Hematopoietic multipotent progenitor cell treated with erythropoietin and hydrocortisone succinate and interleukin-3 and kit ligand, for 17 days (in vitro differentiated cells): ENCODE measurements around the gene POU2AF3.

Experiments used
- DNase-seq: peaks from one replicate; pipeline ENCODE4 v3.0.0-alpha.2; 2015; ENCODE audit warnings: low spot score

Gene POU2AF3

DNA sequence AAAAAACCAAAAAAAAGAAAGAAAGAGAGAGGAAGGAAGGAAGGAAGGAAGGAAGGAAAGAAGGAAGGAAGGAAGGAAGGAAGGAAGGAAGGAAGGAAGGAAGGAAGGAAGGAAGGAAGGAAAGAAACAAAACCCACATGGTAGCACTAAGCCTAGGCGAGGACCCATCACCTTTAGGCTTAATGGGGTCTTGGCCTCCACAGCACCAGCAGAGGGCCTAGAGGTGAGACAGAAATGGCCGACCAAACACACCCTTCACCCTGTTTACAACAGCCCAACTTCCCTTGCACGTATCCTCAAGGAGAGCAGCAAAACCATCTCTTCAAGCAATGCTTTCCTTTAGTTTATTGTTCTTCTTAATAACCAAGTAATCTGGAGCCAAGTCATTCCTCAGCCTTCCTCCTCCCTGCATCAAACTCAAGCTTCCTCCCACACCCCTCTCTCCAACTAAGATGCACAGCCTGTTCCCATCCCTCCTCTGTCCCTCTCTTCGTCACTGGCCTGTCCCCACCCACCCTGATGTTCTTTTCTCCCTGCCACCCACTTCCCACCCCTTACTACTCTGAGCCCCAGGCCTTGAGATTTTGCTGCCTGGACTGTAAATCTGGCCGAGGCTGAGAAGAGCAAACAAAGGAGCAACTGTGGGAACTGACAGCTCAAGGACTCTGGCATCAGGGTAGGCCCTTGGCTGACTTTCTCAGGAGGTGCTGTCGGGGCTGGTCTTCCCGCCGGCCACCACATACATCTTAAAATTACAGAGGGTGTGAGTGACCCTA, 54.8 kb downstream of the POU2AF3 start:
- no peak for DNase-seq

DNA sequence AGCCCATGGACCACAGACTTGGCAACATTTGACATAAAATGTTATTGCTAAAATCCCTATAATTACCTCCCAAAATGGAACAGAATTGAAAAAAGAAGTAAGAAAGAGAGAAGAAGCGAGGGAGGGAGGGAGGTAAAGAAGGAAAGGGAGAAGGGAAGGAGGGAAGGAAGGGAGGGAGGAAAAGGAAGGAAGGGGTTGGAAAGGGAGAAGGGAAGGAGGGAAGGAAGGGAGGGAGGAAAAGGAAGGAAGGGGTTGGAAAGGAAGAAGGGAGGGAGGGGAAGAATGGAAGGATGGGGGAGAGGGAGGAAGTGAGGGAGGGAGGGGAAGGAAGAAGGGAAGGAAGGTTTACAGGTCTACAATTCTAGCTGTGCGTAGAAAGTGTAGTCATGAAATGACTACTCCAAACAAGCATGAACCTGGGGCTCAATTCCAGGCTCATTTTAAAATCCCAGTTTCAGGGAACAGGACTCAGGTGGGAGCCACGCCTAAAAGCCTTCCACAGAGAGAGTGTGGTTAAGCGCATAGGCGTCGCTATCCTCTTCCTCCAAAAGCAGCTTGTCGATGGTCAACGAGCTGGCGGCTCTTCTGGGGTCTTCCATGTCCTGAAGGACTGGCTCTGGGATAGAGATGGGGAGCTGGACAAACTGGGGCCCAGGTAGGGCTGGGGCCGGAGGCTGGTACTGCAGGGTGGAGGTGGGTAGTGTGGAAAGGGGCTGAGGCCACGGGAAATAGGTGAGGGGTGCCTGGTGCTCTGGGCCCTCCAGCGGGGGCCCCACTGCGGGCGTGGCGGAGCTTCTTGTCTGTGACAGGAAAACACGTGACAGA, 55.6 kb downstream of the POU2AF3 start:
- DNase-seq, result no peak

DNA sequence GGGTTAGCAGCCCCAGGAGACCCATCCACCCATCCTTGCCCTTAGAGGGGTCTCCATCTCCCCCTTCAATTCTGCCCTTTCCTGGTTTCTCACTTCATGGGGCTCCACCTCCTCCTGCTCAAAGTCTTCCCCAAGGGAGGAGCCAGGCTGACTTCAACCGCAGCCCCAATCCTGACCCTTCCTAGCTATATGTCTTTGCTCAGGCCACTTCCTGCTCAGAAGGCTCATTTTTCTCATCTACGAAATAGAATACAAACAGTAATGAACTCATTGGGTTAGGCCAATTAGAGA, 56.2 kb downstream of the POU2AF3 start:
- DNase-seq, result no peak

DNA sequence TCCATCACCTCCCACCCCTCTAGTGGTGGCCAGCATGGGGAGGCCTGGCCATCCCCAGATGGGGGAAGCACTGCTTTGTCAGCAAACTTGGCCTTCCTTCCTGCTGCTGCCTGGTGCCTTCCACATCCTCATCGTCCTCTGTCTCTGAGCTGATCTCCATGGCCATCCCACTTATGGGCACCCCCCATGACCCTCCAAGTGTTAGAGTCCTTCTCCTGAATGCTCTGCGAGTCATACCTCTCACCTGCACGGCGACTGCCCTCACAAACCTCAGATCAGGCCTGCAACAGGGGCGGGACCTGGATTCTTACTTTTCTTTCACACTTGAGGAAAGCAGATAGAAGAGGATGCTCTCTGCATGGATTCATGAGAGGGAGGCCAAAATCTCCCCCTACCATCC, 56.8 kb downstream of the POU2AF3 start:
- no peak for DNase-seq

DNA sequence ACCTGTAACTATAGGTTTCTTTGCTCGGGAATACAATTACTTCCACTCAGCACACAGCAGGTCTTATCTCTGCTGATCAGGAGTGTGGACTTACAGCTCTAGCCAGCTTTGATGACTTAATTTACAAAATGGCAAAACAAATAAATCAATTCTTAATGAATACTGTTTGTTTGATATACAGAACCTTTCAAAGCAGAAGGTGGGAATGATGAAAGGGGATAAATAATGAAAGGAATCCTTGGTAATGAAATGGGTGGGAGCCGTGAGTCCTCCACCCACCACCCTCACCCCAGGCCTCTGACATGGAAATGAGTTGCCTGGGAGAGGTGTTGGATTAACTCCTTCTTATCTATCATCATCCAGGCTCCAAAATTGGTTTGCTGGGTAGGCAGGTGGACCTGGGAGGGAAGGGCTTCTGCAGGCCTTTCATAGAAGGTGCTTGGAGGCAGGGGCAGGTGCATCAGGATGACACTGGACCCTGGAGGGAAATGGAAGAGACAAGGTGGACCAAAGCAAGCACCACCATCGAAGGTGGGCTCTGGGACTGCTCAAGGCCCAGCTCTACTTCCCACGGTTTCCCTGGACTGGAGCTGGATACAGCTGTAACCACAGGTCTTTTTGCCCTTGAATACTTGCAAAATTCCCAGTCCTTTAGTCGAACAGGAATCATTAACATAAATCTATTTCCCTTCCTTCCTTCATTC, 57.8 kb downstream of the POU2AF3 start:
- DNase-seq, result no peak

DNA sequence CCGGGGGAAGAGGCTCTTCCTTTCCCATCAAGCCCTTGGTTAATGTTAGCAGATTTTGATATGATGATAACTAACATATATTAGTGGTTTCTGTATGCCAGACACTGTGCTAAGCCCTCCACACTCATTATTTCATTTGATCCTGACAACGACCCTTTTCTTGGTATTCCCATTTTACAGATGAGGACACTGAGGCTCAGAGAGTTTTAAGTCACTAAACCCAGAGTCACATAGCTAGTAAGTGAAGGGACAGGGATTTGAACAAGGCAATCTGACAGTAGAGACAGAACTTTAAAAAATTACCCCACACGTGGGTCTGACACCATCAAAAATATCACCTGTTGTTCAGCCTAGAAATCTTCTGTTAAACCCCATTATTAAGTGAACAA, 58.3 kb downstream of the POU2AF3 start:
- DNase-seq, result no peak

DNA sequence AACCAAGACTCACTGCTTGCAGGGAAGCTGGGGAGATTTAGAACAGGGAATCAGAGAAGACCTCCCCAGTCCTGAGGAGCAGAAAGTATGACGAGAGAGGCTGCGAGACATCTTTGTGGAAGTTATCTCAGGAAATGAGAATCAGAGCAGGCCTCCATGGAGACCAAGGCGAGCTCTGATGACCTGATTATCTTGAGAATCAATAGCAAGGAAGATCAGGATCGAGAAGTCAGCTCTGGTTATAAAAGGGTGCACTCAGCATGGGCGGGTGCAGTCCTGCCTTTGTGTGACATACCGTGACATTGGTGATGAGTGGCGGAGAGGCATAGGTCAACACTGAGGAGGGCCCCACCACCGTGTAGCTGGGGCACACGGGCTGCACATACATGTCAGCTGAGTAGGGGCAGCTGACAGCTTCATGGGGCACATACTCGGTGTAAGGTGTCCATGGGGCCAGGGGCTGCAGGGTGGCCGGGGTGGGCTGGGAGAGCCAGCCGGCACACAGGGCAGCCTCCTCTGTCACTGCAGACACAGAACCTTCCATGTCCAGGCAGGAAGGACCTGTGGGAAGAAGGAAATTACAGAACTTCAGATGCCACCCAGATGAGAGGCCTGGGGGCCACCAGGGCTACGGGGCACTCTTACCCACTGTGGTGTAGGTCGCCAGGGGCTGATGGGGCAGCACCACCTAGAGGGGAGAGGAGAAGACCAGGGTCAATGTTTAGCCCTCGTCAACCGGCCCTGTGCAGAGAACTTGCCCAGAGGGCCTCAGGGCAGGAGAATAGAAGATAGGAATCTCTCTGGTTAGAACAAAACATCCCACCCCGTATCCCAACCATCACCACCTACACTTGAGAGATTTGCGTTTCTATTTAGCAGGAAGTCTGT, 59.0 kb downstream of the POU2AF3 start:
- no peak for DNase-seq
